CD14-positive monocyte (primary cell): ENCODE measurements around the gene NUBPL. TPM values are rescaled to one million over a fixed set of nuclear protein-coding genes. Genes with fewer than 3 reads are reported as not detected.

Source experiments
- DNase-seq, 3 donors: peaks; one replicate each; pipeline ENCODE4 v3.0.0-alpha.2; 2011 to 2022
- H2AFZ ChIP-seq: 2 replicates; pipeline ENCODE4 v1.6.0; 2012; ENCODE audit warnings: mild to moderate bottlenecking, low read depth, low read length, inconsistent platforms; ENCODE audit not compliant: insufficient read depth, poor library complexity, severe bottlenecking
- H3K27ac ChIP-seq, 2 donors: 1 replicate in 1 of 2; 2 replicates in 1 of 2; pipeline ENCODE4 v1.5.1; 2012 to 2013; ENCODE audit warnings: low read length in 2 of 2, control low read depth in 1 of 2, inconsistent platforms in 1 of 2, low read depth in 1 of 2, mild to moderate bottlenecking in 1 of 2
- H3K27me3 ChIP-seq, 2 donors: one replicate each; pipeline versions ENCODE4 v1.6.0 to v1.6.1; 2011 to 2013; ENCODE audit warnings: low read length in 2 of 2; ENCODE audit not compliant: control insufficient read depth in 2 of 2, insufficient read depth in 2 of 2
- H3K36me3 ChIP-seq, 2 donors: replicated peaks in 1 of 2; 1 replicate in 1 of 2; 2 replicates in 1 of 2; pipeline versions ENCODE4 v1.5.1 to v1.6.1; 2012 to 2013; ENCODE audit warnings: low read length in 2 of 2, control low read depth in 1 of 2, inconsistent platforms in 1 of 2, mild to moderate bottlenecking in 1 of 2; ENCODE audit not compliant: insufficient read depth in 2 of 2, control insufficient read depth in 1 of 2
- H3K4me1 ChIP-seq, 2 donors: 1 replicate in 1 of 2; 2 replicates in 1 of 2; pipeline versions ENCODE4 v1.5.1 to v1.6.1; 2012 to 2013; ENCODE audit warnings: low read length in 2 of 2, control low read depth in 1 of 2, inconsistent platforms in 1 of 2, mild to moderate bottlenecking in 1 of 2, moderate library complexity in 1 of 2; ENCODE audit not compliant: insufficient read depth in 2 of 2, control insufficient read depth in 1 of 2
- H3K4me2 ChIP-seq: replicated peaks from 2 replicates; pipeline ENCODE3; 2012; ENCODE audit warnings: low read length, moderate library complexity, mild to moderate bottlenecking; ENCODE audit not compliant: poor library complexity, severe bottlenecking; ENCODE audit errors: extremely low read depth
- H3K4me3 ChIP-seq, 3 experiments: fragments of 200-600 bp in 1 of 3; sonication (generic) in 1 of 3; replicated peaks in 1 of 3; 1 replicate in 2 of 3; 2 replicates in 1 of 3; pipeline ENCODE4 v1.5.1; 2011 to 2013; ENCODE audit warnings: low read length in 3 of 3, mild to moderate bottlenecking in 3 of 3, control low read depth in 2 of 3, low read depth in 2 of 3, inconsistent platforms in 1 of 3, moderate library complexity in 1 of 3
- H3K79me2 ChIP-seq: 2 replicates; pipeline ENCODE4 v1.6.0; 2012; ENCODE audit warnings: mild to moderate bottlenecking, control low read depth, inconsistent platforms, low read length, moderate library complexity; ENCODE audit not compliant: insufficient read depth
- H3K9ac ChIP-seq: 2 replicates; pipeline ENCODE4 v1.6.0; 2017; ENCODE audit warnings: low read length, mild to moderate bottlenecking; ENCODE audit not compliant: insufficient read depth, poor library complexity, severe bottlenecking
- H3K9me3 ChIP-seq, 2 donors: replicated peaks in 1 of 2; 1 replicate in 1 of 2; 2 replicates in 1 of 2; pipeline versions ENCODE4 v1.5.1 to v1.6.1; 2012 to 2013; ENCODE audit warnings: low read length in 2 of 2, control low read depth in 1 of 2; ENCODE audit not compliant: control insufficient read depth in 1 of 2, insufficient read depth in 1 of 2
- H4K20me1 ChIP-seq: 2 replicates; pipeline ENCODE4 v1.6.0; 2012; ENCODE audit warnings: mild to moderate bottlenecking, low read length, control low read depth, moderate library complexity; ENCODE audit not compliant: insufficient read depth
- H3K27ac Mint-ChIP-seq, 7 donors: one replicate each; pipeline ENCODE4 v1.8.0; 2020; ENCODE audit warnings: mild to moderate bottlenecking in 7 of 7, mixed read lengths in 7 of 7, moderate library complexity in 6 of 7, inconsistent platforms in 2 of 7
- H3K27me3 Mint-ChIP-seq, 3 donors: one replicate each; pipeline ENCODE4 v1.8.0; 2021 to 2022; ENCODE audit warnings: low read depth in 3 of 3, mild to moderate bottlenecking in 3 of 3, mixed read lengths in 3 of 3, moderate library complexity in 3 of 3, inconsistent platforms in 1 of 3
- H3K36me3 Mint-ChIP-seq, 2 donors: one replicate each; pipeline ENCODE4 v1.8.0; 2020; ENCODE audit warnings: mixed read lengths in 2 of 2, inconsistent platforms in 1 of 2, mild to moderate bottlenecking in 1 of 2
- H3K4me1 Mint-ChIP-seq: one replicate; pipeline ENCODE4 v1.8.0; 2020; ENCODE audit warnings: mild to moderate bottlenecking, mixed read lengths
- H3K4me3 Mint-ChIP-seq, 2 donors: one replicate each; pipeline ENCODE4 v1.8.0; 2020; ENCODE audit warnings: mild to moderate bottlenecking in 2 of 2, mixed read lengths in 2 of 2, moderate library complexity in 1 of 2
- H3K9me3 Mint-ChIP-seq, 7 donors: one replicate each; pipeline ENCODE4 v1.8.0; 2020 to 2022; ENCODE audit warnings: mixed read lengths in 7 of 7, mild to moderate bottlenecking in 6 of 7, moderate library complexity in 6 of 7, inconsistent platforms in 2 of 7
- CTCF ChIP-seq: fragments of 200-600 bp; IDR thresholded peaks from one replicate; pipeline ENCODE4 v1.8.0; 2022; ENCODE audit warnings: antibody characterized with exemption, mild to moderate bottlenecking
- WGBS: methylation state at CpG from one replicate; pipeline ENCODE4 v1.1.5; 2013; ENCODE audit warnings: missing lambda C conversion rate; ENCODE audit not compliant: insufficient coverage; 5-methylcytosine and 5-hydroxymethylcytosine counted together
- intact Hi-C, 2 donors: fragments of 100-400 bp; cut with micrococcal nuclease; formaldehyde crosslinking; loops; one replicate each; pipeline versions ENCODE4 v1.15.0 to v1.15.1; 2023
- polyA plus RNA-seq, 3 donors: library from polyadenylated mRNA; depleted of rRNA in 1 of 3; unstranded in 2 of 3; stranded (reverse) in 1 of 3; fragments of 300-500 nt in 2 of 3; fragments of >200 nt in 1 of 3; fragmentation: Illumina TruSeq in 2 of 3; gene quantifications; 1 replicate in 2 of 3; 2 replicates in 1 of 3; pipeline ENCODE4 v1.2.3, GENCODE V29; 2012 to 2021

NUBPL gene
- polyA plus RNA-seq, 3 donors = 0.75 to 2.4 (median 2.3) TPM

- no peaks in the 10 kb centered on the region for H3K36me3 Mint-ChIP-seq
- no peak overlapping the region for H3K4me3 Mint-ChIP-seq
- H3K27me3 Mint-ChIP-seq = no peaks in the 10 kb centered on the region
- intact Hi-C loops = no loop called here
- H3K79me2 ChIP-seq = no peaks in the 10 kb centered on the region
- no peak overlapping the region for H3K27ac Mint-ChIP-seq
- no CpG with 5 or more reads among the region's 1 CpG for WGBS
- peaks cover 5 to 16% (median 11%) of the 10 kb centered on the region in 7 donors for H3K9me3 Mint-ChIP-seq
- H3K27me3 ChIP-seq = no peaks in the 10 kb centered on the region
- no peaks in the 10 kb centered on the region for H3K4me1 ChIP-seq
- no peaks in the 10 kb centered on the region for H3K36me3 ChIP-seq
- DNase-seq = no peak
- H3K4me2 ChIP-seq = no peak overlapping the region
- TF ChIP-seq CTCF = no peak
- H4K20me1 ChIP-seq = no peaks in the 10 kb centered on the region
- no peak overlapping the region for H2AFZ ChIP-seq
- H3K4me3 ChIP-seq = no peak overlapping the region
- H3K9ac ChIP-seq = no peak overlapping the region
- H3K4me1 Mint-ChIP-seq = no peaks in the 10 kb centered on the region
- H3K9me3 ChIP-seq = peaks cover 1 to 4% of the 10 kb centered on the region in 2 donors
- H3K27ac ChIP-seq = no peak overlapping the region
These were observed 126.5 kb downstream of the NUBPL start for GRCh38 chr14:31687726-31688125.

DNA sequence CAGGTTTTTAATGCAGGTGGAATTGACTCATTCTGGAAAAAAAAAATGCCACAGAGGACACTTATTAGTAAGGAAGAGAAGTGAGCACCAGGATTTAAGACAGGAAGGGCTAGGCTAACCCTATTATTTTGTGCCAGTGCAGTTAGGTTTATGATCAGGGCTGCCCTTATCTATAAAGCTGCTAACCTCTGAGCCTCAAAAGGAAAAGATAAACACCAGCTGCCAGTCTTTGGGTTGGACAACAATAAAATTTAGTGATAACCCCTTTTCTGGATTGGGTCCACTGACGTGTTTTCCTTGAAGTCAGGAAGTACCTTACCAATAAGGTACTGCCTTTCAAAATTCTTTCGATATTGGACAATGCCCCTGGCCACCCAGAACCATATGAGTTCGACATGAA, 128.9 kb downstream of the NUBPL start:
- Histone ChIP-seq H3K4me2 (no peak overlapping the region), H3K27ac (no peak overlapping the region), H3K79me2 (no peaks in the 10 kb centered on the region), H2AFZ (no peak overlapping the region), H3K36me3 (no peaks in the 10 kb centered on the region), H4K20me1 (no peaks in the 10 kb centered on the region), H3K4me3 (no peak overlapping the region), H3K9ac (no peak overlapping the region), H3K9me3 (no peaks in the 10 kb centered on the region), H3K27me3 (no peaks in the 10 kb centered on the region), H3K4me1 (no peaks in the 10 kb centered on the region)
- H3K9me3 Mint-ChIP-seq = peaks cover 0 to 8% (median 5%) of the 10 kb centered on the region in 7 donors
- intact Hi-C loops = no loop called here
- H3K4me1 Mint-ChIP-seq = no peaks in the 10 kb centered on the region
- no peaks in the 10 kb centered on the region for H3K27me3 Mint-ChIP-seq
- H3K36me3 Mint-ChIP-seq = no peaks in the 10 kb centered on the region
- H3K27ac Mint-ChIP-seq = no peak overlapping the region
- DNase-seq = no peak
- TF ChIP-seq CTCF = no peak
- WGBS = 100% methylated on average over 1 of the region's 3 CpGs
- no peak overlapping the region for H3K4me3 Mint-ChIP-seq
